ENCODE data around the gene TNFRSF17. TPM values are rescaled to one million over a fixed set of nuclear protein-coding genes. Genes with fewer than 3 reads are reported as not detected.

The TNFRSF17 gene
- total and polyA plus RNA-seq, 10 of the 15 experiments (the other 5 are each of a cell fraction or from before 2014, with no cell fraction given), result 106 to 461 (median 179) TPM

DNA sequence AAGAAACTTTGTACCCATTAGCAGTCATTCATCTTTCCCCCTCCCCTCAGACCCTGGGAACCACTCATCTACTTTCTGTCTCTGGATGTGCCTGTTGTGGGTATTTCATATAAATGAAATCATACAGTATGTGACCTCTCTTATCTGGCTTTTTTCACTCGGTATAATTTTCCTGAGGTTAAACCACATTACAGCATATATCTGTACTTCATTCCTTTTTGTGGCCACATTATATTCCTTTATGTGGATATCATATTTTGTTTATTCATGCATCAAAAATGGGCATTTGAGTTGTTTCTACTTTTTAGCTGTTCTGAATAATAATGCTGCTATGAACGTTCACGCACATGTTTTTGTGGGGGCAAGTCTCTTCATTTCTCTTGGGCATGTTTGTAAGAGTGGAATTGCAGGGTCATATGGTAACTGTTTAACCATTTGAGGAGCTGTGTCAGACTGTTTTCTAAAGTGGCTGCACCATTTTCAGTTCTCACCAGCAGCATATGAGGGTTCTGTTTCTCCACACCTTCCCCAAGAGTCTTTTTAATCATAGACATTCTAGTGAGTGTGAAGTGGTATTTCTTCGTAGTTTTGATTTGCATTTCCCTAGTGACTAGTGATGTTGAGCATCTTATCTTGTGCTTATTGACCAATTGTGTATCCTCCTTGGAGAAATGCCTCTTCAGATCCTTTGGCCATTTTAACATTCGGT, 15.3 kb downstream of the TNFRSF17 start (continued):
- TF ChIP-seq, protein P1, sequence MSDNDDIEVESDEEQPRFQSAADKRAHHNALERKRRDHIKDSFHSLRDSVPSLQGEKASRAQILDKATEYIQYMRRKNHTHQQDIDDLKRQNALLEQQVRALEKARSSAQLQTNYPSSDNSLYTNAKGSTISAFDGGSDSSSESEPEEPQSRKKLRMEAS (IDR thresholded peaks at IDR 0.05; ENCODE audit: low read depth, low read length), result peak; percentile 12; the same call in 1 of the 2 replicates

DNA sequence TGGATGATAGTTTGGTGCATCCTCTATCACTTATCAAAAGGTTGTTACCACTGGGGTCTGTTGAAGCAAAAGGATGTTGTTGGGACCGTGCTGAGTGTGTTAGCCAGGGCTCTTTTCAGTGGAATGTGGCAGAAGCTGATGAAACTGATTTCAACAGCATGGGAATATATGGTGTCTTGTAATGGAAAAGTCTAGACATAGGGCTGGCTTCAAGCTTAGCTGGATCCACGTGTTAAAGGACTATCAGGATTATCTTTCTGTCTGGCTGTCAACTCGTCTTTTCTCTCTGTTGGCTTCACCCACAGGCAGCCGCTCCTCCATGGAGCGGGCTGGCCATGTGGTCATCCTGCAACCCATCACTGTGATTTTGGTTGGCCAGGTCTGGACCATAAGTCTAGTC, 20.2 kb downstream of the TNFRSF17 start:
- FAIRE-seq, result no peak
- Histone ChIP-seq H3K27ac (ENCODE audit: control insufficient read depth, insufficient read depth) (no peak overlapping the region), H3K79me2 (ENCODE audit: control insufficient read depth, insufficient read depth, low read length) (peaks cover 81% of the 10 kb centered on the region), H3K4me1 (ENCODE audit: control insufficient read depth, insufficient read depth, low read length) (peaks cover 11% of the 10 kb centered on the region), H2AFZ (ENCODE audit: control insufficient read depth, low read depth, low read length) (no peak overlapping the region), H3K4me2 (ENCODE audit: control insufficient read depth, insufficient read depth) (no peak overlapping the region), H3K4me3 (no peak overlapping the region), H3K27me3 (replicated peaks in 1 of 2; ENCODE audit: control insufficient read depth in 2 of 2, insufficient read depth in 2 of 2, low read length in 1 of 2) (no peaks in the 10 kb centered on the region), H3K9ac (ENCODE audit: control insufficient read depth, insufficient read depth, low read length) (no peak overlapping the region), H4K20me1 (ENCODE audit: control insufficient read depth, insufficient read depth) (no peaks in the 10 kb centered on the region), H3K36me3 (ENCODE audit: control insufficient read depth in 2 of 2, insufficient read depth in 2 of 2, low read length in 1 of 2) (peaks cover 2 to 4% of the 10 kb centered on the region in 2 experiments; a peak in 3 of 4 replicates), H3K9me3 (replicated peaks; ENCODE audit: control insufficient read depth, insufficient read depth, low read length) (no peaks in the 10 kb centered on the region)
- BruUV-seq (replicated peaks), result no TSS peak
- intact Hi-C loops (cut with micrococcal nuclease; ENCODE audit: unreplicated experiment), result no loop called here
- WGBS (ENCODE audit: insufficient coverage, insufficient replicate concordance, low lambda C conversion rate, missing lambda C conversion rate), result 76% methylated on average over 5 of the region's 5 CpGs
- ChIA-PET CTCF (no interaction called here), RAD21 (ENCODE audit: unreplicated experiment) (no interaction called here), SMC1A (ENCODE audit: uncharacterized antibody, unreplicated experiment) (interaction anchor here (1.1 to 5.5 kb wide), 4 partner anchors 8 to 26 kb away, joined by 3 to 43 read pairs (median 7); partner anchors contain the start of gene TNFRSF17), POLR2A (interaction anchor here (0.7 kb wide), 1 partner anchor 11 kb away, joined by 4 read pairs; no protein-coding TSS in a partner anchor)
- no peak for DNase-seq (ENCODE audit: low read depth, low spot score)
- in situ Hi-C loops (cut with MboI), result no loop called here
- no peak for TF ChIP-seq RBBP5 (conservative IDR thresholded peaks at IDR 0.05)
- TF ChIP-seq SP1 (IDR thresholded peaks at IDR 0.05; ENCODE audit: low read depth, low read length), result no peak
- TF ChIP-seq LARP7 (IDR thresholded peaks at IDR 0.05), result no peak
- TF ChIP-seq TBL1XR1 (IDR thresholded peaks at IDR 0.05; ENCODE audit: low read depth, low read length), result no peak
- no peak for TF ChIP-seq IKZF1 (conservative IDR thresholded peaks at IDR 0.05)
- TF ChIP-seq CHD2 (IDR thresholded peaks at IDR 0.05; ENCODE audit: borderline replicate concordance, low read depth, low read length), result no peak
- TF ChIP-seq ZSCAN29 (IDR thresholded peaks at IDR 0.05), result no peak
- no peak for TF ChIP-seq YY1 (IDR thresholded peaks at IDR 0.05; ENCODE audit: low read depth, low read length)
- TF ChIP-seq RCOR1 (conservative IDR thresholded peaks at IDR 0.05; ENCODE audit: low read depth, low read length), result no peak
- TF ChIP-seq, protein P2, sequence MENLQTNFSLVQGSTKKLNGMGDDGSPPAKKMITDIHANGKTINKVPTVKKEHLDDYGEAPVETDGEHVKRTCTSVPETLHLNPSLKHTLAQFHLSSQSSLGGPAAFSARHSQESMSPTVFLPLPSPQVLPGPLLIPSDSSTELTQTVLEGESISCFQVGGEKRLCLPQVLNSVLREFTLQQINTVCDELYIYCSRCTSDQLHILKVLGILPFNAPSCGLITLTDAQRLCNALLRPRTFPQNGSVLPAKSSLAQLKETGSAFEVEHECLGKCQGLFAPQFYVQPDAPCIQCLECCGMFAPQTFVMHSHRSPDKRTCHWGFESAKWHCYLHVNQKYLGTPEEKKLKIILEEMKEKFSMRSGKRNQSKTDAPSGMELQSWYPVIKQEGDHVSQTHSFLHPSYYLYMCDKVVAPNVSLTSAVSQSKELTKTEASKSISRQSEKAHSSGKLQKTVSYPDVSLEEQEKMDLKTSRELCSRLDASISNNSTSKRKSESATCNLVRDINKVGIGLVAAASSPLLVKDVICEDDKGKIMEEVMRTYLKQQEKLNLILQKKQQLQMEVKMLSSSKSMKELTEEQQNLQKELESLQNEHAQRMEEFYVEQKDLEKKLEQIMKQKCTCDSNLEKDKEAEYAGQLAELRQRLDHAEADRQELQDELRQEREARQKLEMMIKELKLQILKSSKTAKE (IDR thresholded peaks at IDR 0.05; ENCODE audit: low read depth, poor library complexity, severe bottlenecking), result no peak
- no peak for TF ChIP-seq CHD4 (IDR thresholded peaks at IDR 0.05)
- no peak for ATAC-seq
